HL-60/S4 treated with phorbol 12-myristate 13-acetate at 8.2 ng/mL for 4 days and 3 days (cell line): ENCODE data around the gene BPHL.
"Not testable (repeated sequence)": the region's sequence is repeated elsewhere in the genome, so short reads cannot be mapped to it uniquely, and the experiment has no call there.

Experiments used
- in situ Hi-C: fragments of 300-500 bp; cut with MboI; formaldehyde crosslinking; loops from 2 replicates; pipeline ENCODE4 v1.15.0; 2022; ENCODE audit warnings: low sequenced_read_pairs

BPHL gene

DNA sequence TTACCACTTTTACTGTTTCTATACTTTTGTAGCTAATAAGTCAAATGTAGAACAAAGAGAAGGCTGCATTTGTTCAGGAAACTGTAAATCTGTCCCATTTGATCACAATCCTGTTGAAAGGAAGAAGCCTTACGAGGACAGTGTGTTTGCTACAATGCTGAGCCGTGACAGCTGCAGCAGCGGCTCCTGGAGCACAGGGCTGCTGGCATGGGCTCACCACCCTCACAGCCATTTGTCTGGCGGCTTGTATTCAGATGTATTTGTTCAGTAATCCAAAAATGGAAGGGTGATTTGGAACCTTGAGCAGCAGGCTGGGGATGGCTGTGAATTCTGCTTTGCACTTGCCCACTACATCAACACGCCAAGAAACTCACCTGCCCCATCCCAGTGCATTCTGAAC lies 33.2 kb downstream of the BPHL start:
- in situ Hi-C loops = no loop called here

DNA sequence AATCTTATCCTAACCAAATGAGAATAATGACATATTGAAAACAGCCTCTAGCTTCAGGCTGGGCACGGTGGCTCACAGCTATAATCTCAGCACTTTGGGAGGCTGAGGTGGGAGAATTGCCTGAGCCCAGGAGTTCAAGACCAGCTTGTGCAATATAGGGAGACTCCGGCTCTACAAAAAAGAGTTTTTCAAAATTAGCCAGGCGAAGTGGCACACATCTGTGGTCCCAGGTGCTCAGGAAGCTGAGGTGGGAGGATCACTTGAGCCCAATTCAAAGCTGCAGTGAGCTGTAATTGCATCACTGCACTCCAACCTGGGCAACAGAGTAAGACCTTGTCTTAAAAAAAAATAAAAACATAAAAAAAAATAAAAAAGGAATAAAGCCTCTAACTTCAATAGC lies 34.2 kb downstream of the BPHL start:
- in situ Hi-C loops = no loop called here

DNA sequence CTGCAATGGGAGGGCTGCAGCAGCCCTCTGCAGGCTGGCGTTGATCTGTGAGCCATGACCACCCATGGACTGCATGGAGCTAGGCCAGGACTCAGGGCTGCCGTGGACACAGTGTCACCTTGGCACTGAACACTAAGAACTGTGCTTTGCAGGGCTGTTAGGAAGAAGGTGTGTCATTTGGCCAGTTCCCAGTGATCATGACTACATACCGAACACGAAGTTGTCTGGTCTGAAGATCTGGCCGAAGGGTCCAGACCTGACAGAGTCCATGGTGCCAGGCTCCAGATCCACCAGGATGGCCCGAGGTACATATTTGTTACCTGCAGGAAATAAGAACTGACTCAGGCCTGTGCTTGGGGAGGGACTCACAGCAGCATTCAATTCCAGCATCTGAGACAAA lies 36.9 kb downstream of the BPHL start:
- in situ Hi-C loops = not testable (repeated sequence)

- in situ Hi-C loops = not testable (repeated sequence)
These were observed 37.9 kb downstream of the BPHL start for GRCh38 chr6:3156184-3157130.

- in situ Hi-C loops = no loop called here
These were observed 38.8 kb downstream of the BPHL start, which contains the start of gene TUBB2A for GRCh38 chr6:3157131-3157933. TSS of gene TUBB2A (minus strand) at chr6:3157544. CDS start at chr6:3157463, 81 bp downstream.

GRCh38 chr6:3159805-3160781 lies 41.6 kb downstream of the BPHL start:
- in situ Hi-C loops = no loop called here

- in situ Hi-C loops = no loop called here
These were observed 43.6 kb downstream of the BPHL start for GRCh38 chr6:3162067-3162497.

GRCh38 chr6:3162565-3163247 lies 44.2 kb downstream of the BPHL start:
- in situ Hi-C loops = no loop called here

DNA sequence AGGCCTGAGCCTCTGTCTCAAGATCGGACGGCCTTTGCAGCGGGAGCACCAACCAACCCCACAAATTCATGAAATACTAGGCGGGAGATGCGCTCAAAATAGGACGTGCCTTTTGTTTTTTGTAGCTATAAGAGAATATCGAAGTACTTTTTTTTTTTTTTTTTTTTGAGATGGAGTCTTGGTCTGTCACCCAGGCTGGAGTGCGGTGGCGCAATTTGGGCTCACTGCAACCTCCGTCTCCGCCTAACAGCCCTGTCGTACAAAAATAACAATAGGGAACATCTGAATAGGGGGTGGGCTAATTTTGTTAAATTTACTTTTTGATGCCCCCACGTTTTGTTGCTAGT lies 44.7 kb downstream of the BPHL start:
- in situ Hi-C loops = no loop called here

DNA sequence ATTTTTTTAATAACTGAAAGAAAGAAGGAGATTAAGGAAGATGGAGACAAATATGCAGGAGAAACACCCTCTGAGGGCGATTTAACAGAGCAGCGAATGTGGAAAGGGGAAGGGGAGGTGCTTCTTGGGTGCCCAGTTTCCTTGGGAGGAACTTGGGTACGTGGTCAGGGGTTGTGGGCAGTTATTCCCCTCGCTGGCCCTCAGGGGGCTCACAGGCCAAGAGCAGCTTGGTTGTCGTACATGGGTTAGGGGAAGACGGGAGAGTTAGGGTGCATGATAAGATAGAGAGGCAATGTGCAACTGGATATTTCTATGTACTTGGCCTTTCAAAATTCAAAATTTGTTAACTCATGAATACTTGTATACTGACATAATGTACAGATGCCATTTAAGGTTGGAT lies 45.9 kb downstream of the BPHL start:
- in situ Hi-C loops = no loop called here

GRCh38 chr6:3165631-3166534 lies 47.4 kb downstream of the BPHL start:
- in situ Hi-C loops = no loop called here

GRCh38 chr6:3166535-3167225 lies 48.2 kb downstream of the BPHL start:
- in situ Hi-C loops = not testable (repeated sequence)

GRCh38 chr6:3168046-3168445 lies 49.5 kb downstream of the BPHL start:
- in situ Hi-C loops = not testable (repeated sequence)

DNA sequence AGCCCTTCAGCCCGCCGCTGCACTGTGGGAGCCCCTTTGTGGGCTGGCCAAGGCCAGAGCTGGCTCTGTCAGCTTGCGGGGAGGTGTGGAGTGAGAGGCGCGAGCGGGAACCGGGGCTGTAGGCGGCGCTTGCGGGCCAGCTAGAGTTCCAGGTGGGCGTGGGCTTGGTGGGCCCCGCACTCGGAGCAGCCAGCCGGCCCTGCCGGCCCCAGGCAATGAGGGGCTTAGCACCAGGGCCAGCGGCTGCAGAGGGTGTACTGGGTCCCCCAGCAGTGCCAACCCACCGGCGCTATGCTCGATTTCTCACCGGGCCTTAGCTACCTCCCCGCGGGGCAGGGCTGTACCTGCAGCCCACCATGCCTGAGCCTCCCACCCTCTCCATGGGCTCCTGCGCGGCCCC lies 52.2 kb downstream of the BPHL start:
- in situ Hi-C loops = not testable (repeated sequence)

- in situ Hi-C loops = not testable (repeated sequence)
These were observed 53.0 kb downstream of the BPHL start for GRCh38 chr6:3171313-3172175.

GRCh38 chr6:3172789-3173188 lies 54.3 kb downstream of the BPHL start:
- in situ Hi-C loops = not testable (repeated sequence)

DNA sequence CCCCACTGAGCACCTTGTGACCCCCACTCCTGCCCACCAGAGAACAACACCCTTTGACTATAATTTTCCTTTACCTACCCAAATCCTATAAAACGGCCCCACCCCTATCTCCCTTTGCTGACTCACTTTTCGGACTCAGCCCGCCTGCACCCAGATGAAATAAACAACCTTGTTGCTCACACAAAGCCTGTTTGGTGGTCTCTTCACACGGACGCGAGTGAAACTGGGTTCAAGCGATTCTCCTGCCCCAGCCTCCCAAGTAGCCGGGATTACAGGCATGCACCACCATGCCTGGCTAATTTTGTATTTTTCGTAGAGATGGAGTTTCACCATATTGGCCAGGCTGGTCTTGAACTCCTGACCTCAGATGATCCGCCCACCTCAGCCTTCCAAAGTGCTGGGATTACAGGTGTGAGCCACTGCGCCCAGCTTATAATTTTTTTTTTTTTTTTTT lies 55.2 kb downstream of the BPHL start:
- in situ Hi-C loops = not testable (repeated sequence)
